H9 (cell line): ENCODE measurements around the gene TRPM4. TPM values are rescaled to one million over a fixed set of nuclear protein-coding genes. Genes with fewer than 3 reads are reported as not detected.

Experiments
- DNase-seq: peaks from one replicate; pipeline ENCODE4 v3.0.0-alpha.2; 2017
- H2AFZ ChIP-seq: one replicate; pipeline ENCODE4 v1.6.1; 2013; ENCODE audit warnings: mild to moderate bottlenecking, low read length, control low read depth, moderate library complexity
- H2AK5ac ChIP-seq: 2 replicates; pipeline ENCODE4 v1.6.1; 2013; ENCODE audit warnings: low read length, control low read depth, mixed read lengths; ENCODE audit not compliant: insufficient read length
- H2BK120ac ChIP-seq: one replicate; pipeline ENCODE4 v1.6.1; 2013; ENCODE audit warnings: low read depth, mild to moderate bottlenecking, low read length, control low read depth, inconsistent platforms; ENCODE audit not compliant: poor library complexity, severe bottlenecking
- H2BK12ac ChIP-seq: 2 replicates; pipeline ENCODE4 v1.6.1; 2013; ENCODE audit warnings: low read length, control low read depth, mixed read lengths, low read depth; ENCODE audit not compliant: insufficient read length
- H2BK15ac ChIP-seq: 2 replicates; pipeline ENCODE4 v1.6.1; 2013; ENCODE audit warnings: low read depth, low read length, control low read depth
- H2BK20ac ChIP-seq: one replicate; pipeline ENCODE4 v1.6.1; 2013; ENCODE audit warnings: low read depth, mild to moderate bottlenecking, low read length, control low read depth, inconsistent platforms; ENCODE audit not compliant: poor library complexity, severe bottlenecking
- H2BK5ac ChIP-seq: 2 replicates; pipeline ENCODE4 v1.6.1; 2013; ENCODE audit warnings: low read length, control low read depth, mixed read lengths; ENCODE audit not compliant: insufficient read length
- H3K14ac ChIP-seq: 2 replicates; pipeline ENCODE4 v1.6.1; 2013; ENCODE audit warnings: low read length, control low read depth; ENCODE audit not compliant: insufficient read depth
- H3K18ac ChIP-seq: 2 replicates; pipeline ENCODE4 v1.6.1; 2013; ENCODE audit warnings: low read depth, mild to moderate bottlenecking, mixed read lengths, low read length, control low read depth; ENCODE audit not compliant: insufficient read length
- H3K23ac ChIP-seq: 2 replicates; pipeline ENCODE4 v1.6.1; 2013; ENCODE audit warnings: low read length, control low read depth, mixed read lengths, low read depth; ENCODE audit not compliant: insufficient read length
- H3K23me2 ChIP-seq: 2 replicates; pipeline ENCODE4 v1.6.1; 2013; ENCODE audit warnings: low read depth, mild to moderate bottlenecking, mixed read lengths, low read length, control low read depth; ENCODE audit not compliant: insufficient read length, poor library complexity, severe bottlenecking
- H3K27ac ChIP-seq: 2 replicates; pipeline ENCODE4 v1.5.1; 2013; ENCODE audit warnings: low read length, control low read depth, mixed read lengths, low read depth; ENCODE audit not compliant: insufficient read length
- H3K27me3 ChIP-seq: 2 replicates; pipeline ENCODE4 v1.6.1; 2013; ENCODE audit warnings: low read length, control low read depth, inconsistent platforms; ENCODE audit not compliant: insufficient read depth
- H3K4ac ChIP-seq: 2 replicates; pipeline ENCODE4 v1.6.1; 2013; ENCODE audit warnings: low read depth, mild to moderate bottlenecking, control low read depth, inconsistent platforms, low read length, moderate library complexity
- H3K4me1 ChIP-seq: 2 replicates; pipeline ENCODE4 v1.6.1; 2013; ENCODE audit warnings: low read length, control low read depth, inconsistent platforms; ENCODE audit not compliant: insufficient read depth
- H3K4me2 ChIP-seq: 2 replicates; pipeline ENCODE4 v1.6.1; 2013; ENCODE audit warnings: low read length, control low read depth, mixed read lengths; ENCODE audit not compliant: insufficient read length, insufficient read depth
- H3K56ac ChIP-seq: 2 replicates; pipeline ENCODE4 v1.6.1; 2013; ENCODE audit warnings: low read depth, mild to moderate bottlenecking, mixed read lengths, low read length, control low read depth; ENCODE audit not compliant: insufficient read length
- H3K79me1 ChIP-seq: 2 replicates; pipeline ENCODE4 v1.6.1; 2013; ENCODE audit warnings: low read depth, mild to moderate bottlenecking, moderate library complexity, low read length, control low read depth, inconsistent platforms; ENCODE audit not compliant: insufficient read depth, poor library complexity, severe bottlenecking
- H3K79me2 ChIP-seq: 2 replicates; pipeline ENCODE4 v1.6.1; 2013; ENCODE audit warnings: low read length, control low read depth, inconsistent platforms; ENCODE audit not compliant: insufficient read depth
- H3K9ac ChIP-seq: 2 replicates; pipeline ENCODE4 v1.6.1; 2013; ENCODE audit warnings: low read length, control low read depth, mixed read lengths; ENCODE audit not compliant: insufficient read length; ENCODE audit errors: extremely low read depth
- H3K9me3 ChIP-seq: one replicate; pipeline ENCODE4 v1.6.1; 2013; ENCODE audit warnings: low read depth, low read length, inconsistent platforms; ENCODE audit not compliant: control insufficient read depth
- H3T11ph ChIP-seq: one replicate; pipeline ENCODE4 v1.6.1; 2013; ENCODE audit warnings: mild to moderate bottlenecking, low read length, control low read depth, inconsistent platforms
- H4K20me1 ChIP-seq: one replicate; pipeline ENCODE4 v1.6.1; 2013; ENCODE audit not compliant: control insufficient read depth, insufficient read length, insufficient read depth
- H4K5ac ChIP-seq: 2 replicates; pipeline ENCODE4 v1.6.1; 2013; ENCODE audit warnings: low read depth, mild to moderate bottlenecking, mixed read lengths, low read length, control low read depth; ENCODE audit not compliant: insufficient read length
- H4K8ac ChIP-seq: replicated peaks from 2 replicates; pipeline ENCODE4 v1.6.1; 2013; ENCODE audit warnings: low read length, control low read depth, mixed read lengths, low read depth; ENCODE audit not compliant: insufficient read length
- H4K91ac ChIP-seq: 2 replicates; pipeline ENCODE4 v1.6.1; 2013; ENCODE audit warnings: low read depth, mild to moderate bottlenecking, moderate library complexity, mixed read lengths, low read length, control low read depth; ENCODE audit not compliant: insufficient read length
- H3K27ac Mint-ChIP-seq, 3 experiments: 2 replicates in 2 of 3; 3 replicates in 1 of 3; pipeline ENCODE4 v1.8.0; 2020 to 2021; ENCODE audit warnings: mixed read lengths in 3 of 3, mild to moderate bottlenecking in 1 of 3, moderate library complexity in 1 of 3
- H3K27me3 Mint-ChIP-seq: 2 replicates; pipeline ENCODE4 v1.8.0; 2021; ENCODE audit warnings: low read depth, mild to moderate bottlenecking, moderate library complexity, mixed read lengths
- H3K36me3 Mint-ChIP-seq, 3 experiments: 2 replicates in 2 of 3; 3 replicates in 1 of 3; pipeline ENCODE4 v1.8.0; 2020 to 2021; ENCODE audit warnings: low read depth in 3 of 3, mixed read lengths in 3 of 3; ENCODE audit not compliant: insufficient read depth in 1 of 3
- H3K4me1 Mint-ChIP-seq, 2 experiments: 2 replicates each; pipeline ENCODE4 v1.8.0; 2020; ENCODE audit warnings: mixed read lengths in 2 of 2
- H3K4me3 Mint-ChIP-seq, 2 experiments: 2 replicates in 1 of 2; 3 replicates in 1 of 2; pipeline ENCODE4 v1.8.0; 2020 to 2021; ENCODE audit warnings: mild to moderate bottlenecking in 2 of 2, mixed read lengths in 2 of 2, moderate library complexity in 1 of 2
- H3K9me3 Mint-ChIP-seq, 2 experiments: 2 replicates in 1 of 2; 3 replicates in 1 of 2; pipeline ENCODE4 v1.8.0; 2020; ENCODE audit warnings: mild to moderate bottlenecking in 2 of 2, mixed read lengths in 2 of 2, moderate library complexity in 1 of 2
- WGBS: extraction: QIAGEN DNeasy Blood & Tissue Kit; methylation state at CpG from one replicate; pipeline ENCODE4 v1.1.7; 2013; ENCODE audit warnings: missing lambda C conversion rate, low lambda C conversion rate, mixed read lengths; ENCODE audit not compliant: insufficient read length; ENCODE audit errors: extremely low coverage; 5-methylcytosine and 5-hydroxymethylcytosine counted together
- long read RNA-seq: library from polyadenylated mRNA; unstranded; transcript quantifications from one replicate; pipeline ENCODE4 v2.0.0, GENCODE V29; 2020
- total RNA-seq: library from RNA; stranded (reverse); gene quantifications from 2 replicates; pipeline ENCODE4 v1.2.1, GENCODE V29; 2021
- TF ChIP-seq, protein P1 (sequence below): fragments of 200-600 bp; sonication (generic); conservative IDR thresholded peaks from 3 replicates; pipeline ENCODE4 v1.8.0; 2021; ENCODE audit warnings: antibody characterized with exemption, mild to moderate bottlenecking

The TRPM4 gene
- total RNA-seq = 6.9 and 7.2 TPM in 2 replicates
- long read RNA-seq, full-length matches to known transcripts = 10 of 16 reads
- long read RNA-seq, partial matches to known transcripts = 4 of 16 reads
- long read RNA-seq, other reads (novel, unspliced or antisense) = 2 of 16 reads

DNA sequence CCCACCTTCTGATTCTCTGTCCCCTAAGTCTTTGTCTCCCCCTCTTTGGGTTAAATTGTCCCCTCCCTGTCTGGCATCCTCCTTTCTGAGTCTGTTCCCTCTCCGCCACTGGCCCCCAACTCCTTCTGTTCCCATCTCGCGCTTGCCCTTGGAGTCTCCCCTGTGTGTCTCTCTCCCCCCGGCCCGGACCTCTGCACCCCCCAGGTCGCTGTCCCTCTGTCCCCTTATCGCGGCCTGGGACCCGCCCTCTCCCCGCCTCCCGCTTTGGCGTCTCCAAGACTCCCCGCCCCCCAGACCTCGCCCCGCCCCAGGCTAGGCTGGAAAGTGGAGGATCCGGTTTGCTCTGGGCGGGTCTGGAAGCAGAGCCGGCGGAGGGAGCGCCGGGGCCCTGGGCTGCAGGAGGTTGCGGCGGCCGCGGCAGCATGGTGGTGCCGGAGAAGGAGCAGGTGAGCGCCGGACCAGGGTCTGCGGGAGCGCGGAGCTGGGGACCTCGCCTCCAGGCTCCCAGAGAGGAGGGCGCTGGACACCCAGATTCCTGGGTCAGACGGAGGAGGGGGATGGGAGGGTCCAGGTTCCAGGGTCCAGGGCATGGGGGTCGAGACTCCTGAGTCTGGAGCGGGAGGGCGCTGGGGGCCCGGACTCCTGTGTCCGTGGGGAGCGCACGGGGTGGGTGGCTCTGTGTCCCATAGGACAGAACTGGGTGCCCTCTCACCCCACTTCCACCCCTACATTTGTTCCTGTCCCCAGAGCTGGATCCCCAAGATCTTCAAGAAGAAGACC is at the start of gene TRPM4:
TSS of gene TRPM4 (plus strand) at position 348 of the 780 bp plus-strand sequence. CDS start at position 423, 75 bp downstream.
- H3K56ac ChIP-seq = no peak within 1 kb of the TSS
- TF ChIP-seq, protein P1, sequence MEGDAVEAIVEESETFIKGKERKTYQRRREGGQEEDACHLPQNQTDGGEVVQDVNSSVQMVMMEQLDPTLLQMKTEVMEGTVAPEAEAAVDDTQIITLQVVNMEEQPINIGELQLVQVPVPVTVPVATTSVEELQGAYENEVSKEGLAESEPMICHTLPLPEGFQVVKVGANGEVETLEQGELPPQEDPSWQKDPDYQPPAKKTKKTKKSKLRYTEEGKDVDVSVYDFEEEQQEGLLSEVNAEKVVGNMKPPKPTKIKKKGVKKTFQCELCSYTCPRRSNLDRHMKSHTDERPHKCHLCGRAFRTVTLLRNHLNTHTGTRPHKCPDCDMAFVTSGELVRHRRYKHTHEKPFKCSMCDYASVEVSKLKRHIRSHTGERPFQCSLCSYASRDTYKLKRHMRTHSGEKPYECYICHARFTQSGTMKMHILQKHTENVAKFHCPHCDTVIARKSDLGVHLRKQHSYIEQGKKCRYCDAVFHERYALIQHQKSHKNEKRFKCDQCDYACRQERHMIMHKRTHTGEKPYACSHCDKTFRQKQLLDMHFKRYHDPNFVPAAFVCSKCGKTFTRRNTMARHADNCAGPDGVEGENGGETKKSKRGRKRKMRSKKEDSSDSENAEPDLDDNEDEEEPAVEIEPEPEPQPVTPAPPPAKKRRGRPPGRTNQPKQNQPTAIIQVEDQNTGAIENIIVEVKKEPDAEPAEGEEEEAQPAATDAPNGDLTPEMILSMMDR = no peak

More for the DNA sequence above, at the start of gene TRPM4:
- no peak within 1 kb of the TSS for H4K5ac ChIP-seq
- Mint-ChIP-seq H3K27me3 (peaks cover 46% of the 10 kb centered on the region), H3K27ac (peak within 1 kb of the TSS in 1 of 3 experiments; percentile 74; a peak in 2 of 7 replicates), H3K9me3 (peaks cover 0 to 6% of the 10 kb centered on the region in 2 experiments; a peak in 3 of 5 replicates), H3K36me3 (peaks cover 0 to 15% (median 0%) of the 10 kb centered on the region in 3 experiments; a peak in 3 of 7 replicates), H3K4me3 (peak within 1 kb of the TSS; percentile 75 to 78), H3K4me1 (peaks cover 18 to 39% of the 10 kb centered on the region in 2 experiments)
- peak within 1 kb of the TSS; percentile 97 for H3K14ac ChIP-seq
- H4K91ac ChIP-seq = no peak within 1 kb of the TSS
- no peak within 1 kb of the TSS for H4K8ac ChIP-seq
- H3K9me3 ChIP-seq = no peaks in the 10 kb centered on the region
- H3K23ac ChIP-seq = no peak within 1 kb of the TSS
- no peaks in the 10 kb centered on the region for H3K79me1 ChIP-seq
- no peaks in the 10 kb centered on the region for H3K79me2 ChIP-seq
- H3K4ac ChIP-seq = no peak within 1 kb of the TSS
- peak within 1 kb of the TSS; percentile 79 for H3K9ac ChIP-seq
- peak; percentile 92 for DNase-seq
- H3K4me2 ChIP-seq = peak within 1 kb of the TSS; percentile 87
- H3K27me3 ChIP-seq = no peaks in the 10 kb centered on the region; the same call in 1 of the 2 replicates
- no peak within 1 kb of the TSS for H2BK15ac ChIP-seq
- H2AFZ ChIP-seq = peak within 1 kb of the TSS; percentile 17
- peaks cover 14% of the 10 kb centered on the region for H3K23me2 ChIP-seq
- no peak within 1 kb of the TSS for H2AK5ac ChIP-seq
- no peak within 1 kb of the TSS for H2BK20ac ChIP-seq
- H3T11ph ChIP-seq = no peak within 1 kb of the TSS
- no CpG with 5 or more reads among the region's 41 CpGs for WGBS
- no peak within 1 kb of the TSS for H2BK120ac ChIP-seq
- H4K20me1 ChIP-seq = no peaks in the 10 kb centered on the region
- H2BK5ac ChIP-seq = no peak within 1 kb of the TSS
- H3K4me1 ChIP-seq = peaks cover 7% of the 10 kb centered on the region; the same call in 1 of the 2 replicates
- no peak within 1 kb of the TSS for H3K27ac ChIP-seq
- peak within 1 kb of the TSS; percentile 93 for H3K18ac ChIP-seq
- no peak within 1 kb of the TSS for H2BK12ac ChIP-seq
